ENCODE results near the gene FGD2. TPM values are rescaled to one million over a fixed set of nuclear protein-coding genes. Genes with fewer than 3 reads are reported as not detected.

Gene FGD2
- total and polyA plus RNA-seq, 10 of the 15 experiments (the other 5 are each of a cell fraction or from before 2014, with no cell fraction given), result 5.2 to 88.1 (median 33.2) TPM

- H3K36me3 ChIP-seq (ENCODE audit: control insufficient read depth in 2 of 2, insufficient read depth in 2 of 2, low read length in 1 of 2), result peaks cover 37 to 40% of the 10 kb centered on the region in 2 experiments
- H3K4me1 ChIP-seq (ENCODE audit: control insufficient read depth, insufficient read depth, low read length), result peaks cover 2% of the 10 kb centered on the region; the same call in 1 of the 2 replicates
- H3K9ac ChIP-seq (ENCODE audit: control insufficient read depth, insufficient read depth, low read length), result no peak overlapping the region
- POLR2A ChIA-PET, result no interaction called here
- RAD21 ChIA-PET (ENCODE audit: unreplicated experiment), result interaction anchor here (0.9 to 5.5 kb wide), 4 partner anchors 28 to 182 kb away, joined by 4 to 38 read pairs (median 10); no protein-coding TSS in a partner anchor
- CTCF ChIA-PET, result interaction anchor here (0.8 to 4.9 kb wide), 8 partner anchors 24 to 232 kb away, joined by 3 to 84 read pairs (median 6); partner anchors contain the start of genes FGD2 and PI16
- H4K20me1 ChIP-seq (ENCODE audit: control insufficient read depth, insufficient read depth), result peaks cover 14% of the 10 kb centered on the region
- DNase-seq (ENCODE audit: low read depth, low spot score) (no peak), FAIRE-seq (no peak), ATAC-seq (no peak)
- no peak overlapping the region for H3K4me2 ChIP-seq (ENCODE audit: control insufficient read depth, insufficient read depth)
- no peak overlapping the region for H2AFZ ChIP-seq (ENCODE audit: control insufficient read depth, low read depth, low read length)
- intact Hi-C loops (cut with micrococcal nuclease; ENCODE audit: unreplicated experiment), result no loop called here
- no TSS peak for BruUV-seq (replicated peaks)
- TF ChIP-seq ZNF384 (IDR thresholded peaks at IDR 0.05; ENCODE audit: borderline replicate concordance, low read depth, low read length) (peak; percentile 38; the same call in 1 of the 2 replicates), CEBPB (IDR thresholded peaks at IDR 0.05; ENCODE audit: borderline replicate concordance in 1 of 2, low read depth in 2 of 2, low read length in 2 of 2) (no peak), ZBTB40 (IDR thresholded peaks at IDR 0.05; ENCODE audit: borderline replicate concordance) (peak; percentile 32; the same call in 1 of the 2 replicates)
- SMC1A ChIA-PET (ENCODE audit: uncharacterized antibody, unreplicated experiment), result interaction anchor here (1.0 to 7.3 kb wide), 4 partner anchors 28 to 229 kb away, joined by 3 to 60 read pairs (median 6); no protein-coding TSS in a partner anchor
- in situ Hi-C loops (cut with MboI), result no loop called here
- H3K9me3 ChIP-seq (replicated peaks; ENCODE audit: control insufficient read depth, insufficient read depth, low read length), result no peaks in the 10 kb centered on the region
- H3K4me3 ChIP-seq, result no peak overlapping the region
- peaks cover 40% of the 10 kb centered on the region for H3K79me2 ChIP-seq (ENCODE audit: control insufficient read depth, insufficient read depth, low read length)
- 92% methylated on average over 11 of the region's 11 CpGs for WGBS (ENCODE audit: insufficient coverage, insufficient replicate concordance, low lambda C conversion rate, missing lambda C conversion rate)
- H3K27me3 ChIP-seq (replicated peaks in 1 of 2; ENCODE audit: control insufficient read depth in 2 of 2, insufficient read depth in 2 of 2, low read length in 1 of 2), result no peaks in the 10 kb centered on the region
- no peak overlapping the region for H3K27ac ChIP-seq (ENCODE audit: control insufficient read depth, insufficient read depth)
Measured at GRCh38 chr6:36978421-36979346, 26.8 kb upstream of the FGD2 start.
